HEK293 (cell line): ENCODE results near the gene ERBB4.

Experiments used
- CTCF ChIA-PET: fragments of 350-600 bp; formaldehyde crosslinking; extraction: SDS; loops from one replicate; lab custom pipeline; 2021; ENCODE audit warnings: antibody characterized with exemption; lab: Yijun Ruan, JAX
- POLR2A ChIA-PET: fragments of 300-600 bp; formaldehyde crosslinking; extraction: SDS; loops from one replicate; lab custom pipeline; 2020; ENCODE audit warnings: antibody characterized with exemption, inconsistent platforms; lab: Yijun Ruan, JAX
- H3K27ac ChIP-seq: fragments of 200-500 bp; sonication (Bioruptor generic); 2 replicates; pipeline ENCODE4 v1.5.1; 2014; ENCODE audit warnings: low read depth, low read length, control low read depth, inconsistent platforms; ENCODE audit errors: extremely low read depth
- H3K36me3 ChIP-seq, 2 experiments: fragments of 200-500 bp in 1 of 2; sonication (Bioruptor generic) in 1 of 2; 1 replicate in 1 of 2; 2 replicates in 1 of 2; pipeline ENCODE4 v1.5.1; 2014 to 2017; ENCODE audit warnings: inconsistent platforms in 2 of 2, low read length in 2 of 2; ENCODE audit not compliant: control insufficient read depth in 2 of 2, insufficient read depth in 1 of 2
- H3K4me1 ChIP-seq: fragments of 200-500 bp; sonication (Bioruptor generic); 2 replicates; pipeline ENCODE4 v1.5.1; 2014; ENCODE audit warnings: mild to moderate bottlenecking, low read length, inconsistent platforms; ENCODE audit not compliant: control insufficient read depth, insufficient read depth
- H3K4me3 ChIP-seq: 2 replicates; pipeline ENCODE4 v1.5.1; 2011; ENCODE audit warnings: low read depth, mild to moderate bottlenecking, control low read depth, low read length, moderate library complexity
- H3K9me3 ChIP-seq: fragments of 200-500 bp; sonication (Bioruptor generic); 2 replicates; pipeline ENCODE4 v1.5.1; 2014; ENCODE audit warnings: low read depth, low read length, inconsistent platforms; ENCODE audit not compliant: control insufficient read depth, insufficient read depth
- EGR2 ChIP-seq: fragments of 450-650 bp; formaldehyde crosslinking; IDR thresholded peaks from 2 replicates; pipeline ENCODE4 v1.5.1; 2016; ENCODE audit warnings: low read depth, missing biosample characterization, missing genetic modification characterization
- GLI4 ChIP-seq: fragments of 450-650 bp; formaldehyde crosslinking; IDR thresholded peaks from 2 replicates; pipeline ENCODE4 v1.5.1; 2016; ENCODE audit warnings: missing biosample characterization, missing genetic modification characterization
- PRDM1 ChIP-seq: fragments of 450-650 bp; formaldehyde crosslinking; IDR thresholded peaks from 2 replicates; pipeline ENCODE4; 2016; ENCODE audit warnings: missing biosample characterization, missing genetic modification characterization
- PRDM10 ChIP-seq: fragments of 450-650 bp; formaldehyde crosslinking; IDR thresholded peaks from 2 replicates; pipeline ENCODE4 v1.5.1; 2016; ENCODE audit warnings: missing biosample characterization, missing genetic modification characterization
- REPIN1 ChIP-seq: fragments of 450-650 bp; formaldehyde crosslinking; IDR thresholded peaks from 2 replicates; pipeline ENCODE4 v1.5.1; 2017; ENCODE audit warnings: missing biosample characterization, missing genetic modification characterization, low read depth
- SALL2 ChIP-seq: fragments of 450-650 bp; formaldehyde crosslinking; IDR thresholded peaks from 2 replicates; pipeline ENCODE4 v1.5.0; 2017; ENCODE audit warnings: missing biosample characterization, mild to moderate bottlenecking, missing genetic modification characterization, borderline replicate concordance
- WT1 ChIP-seq: fragments of 450-650 bp; formaldehyde crosslinking; IDR thresholded peaks from 2 replicates; pipeline ENCODE4 v1.5.1; 2016; ENCODE audit warnings: missing biosample characterization, missing genetic modification characterization
- ZEB2 ChIP-seq: fragments of 450-650 bp; formaldehyde crosslinking; IDR thresholded peaks from 2 replicates; pipeline ENCODE4 v1.5.1; 2016; ENCODE audit warnings: missing biosample characterization, missing genetic modification characterization
- ZNF239 ChIP-seq: fragments of 450-650 bp; formaldehyde crosslinking; IDR thresholded peaks from 2 replicates; pipeline ENCODE4 v1.5.1; 2016; ENCODE audit warnings: missing biosample characterization, missing genetic modification characterization
- ZNF311 ChIP-seq: fragments of 450-650 bp; formaldehyde crosslinking; IDR thresholded peaks from 2 replicates; pipeline ENCODE4 v1.5.1; 2017; ENCODE audit warnings: missing biosample characterization, missing genetic modification characterization, borderline replicate concordance
- ZNF335 ChIP-seq: fragments of 450-650 bp; formaldehyde crosslinking; conservative IDR thresholded peaks from 2 replicates; pipeline ENCODE4 v1.5.1; 2016; ENCODE audit warnings: missing biosample characterization, missing genetic modification characterization
- ZNF394 ChIP-seq: fragments of 450-650 bp; formaldehyde crosslinking; IDR thresholded peaks from 2 replicates; pipeline ENCODE4 v1.5.1; 2016; ENCODE audit warnings: missing biosample characterization, missing genetic modification characterization, mild to moderate bottlenecking, moderate library complexity, borderline replicate concordance
- ZNF48 ChIP-seq: fragments of 450-650 bp; formaldehyde crosslinking; IDR thresholded peaks from 2 replicates; pipeline ENCODE4 v1.5.1; 2016; ENCODE audit warnings: missing biosample characterization, missing genetic modification characterization
- ZNF510 ChIP-seq: fragments of 450-650 bp; formaldehyde crosslinking; IDR thresholded peaks from 2 replicates; pipeline ENCODE4 v1.5.1; 2018; ENCODE audit warnings: mild to moderate bottlenecking, missing genetic modification characterization, missing biosample characterization; ENCODE audit not compliant: insufficient replicate concordance
- ZNF560 ChIP-seq: fragments of 450-650 bp; formaldehyde crosslinking; IDR thresholded peaks from 2 replicates; pipeline ENCODE4 v1.5.1; 2017; ENCODE audit warnings: missing biosample characterization, missing genetic modification characterization, borderline replicate concordance
- ZNF610 ChIP-seq: fragments of 450-650 bp; formaldehyde crosslinking; IDR thresholded peaks from 2 replicates; pipeline ENCODE4 v1.5.1; 2016; ENCODE audit warnings: missing biosample characterization, missing genetic modification characterization, borderline replicate concordance
- ZNF623 ChIP-seq: fragments of 450-650 bp; formaldehyde crosslinking; IDR thresholded peaks from 2 replicates; pipeline ENCODE4 v1.5.1; 2016; ENCODE audit warnings: missing biosample characterization, missing genetic modification characterization
- ZNF670 ChIP-seq: fragments of 450-650 bp; formaldehyde crosslinking; IDR thresholded peaks from 2 replicates; pipeline ENCODE4 v1.5.1; 2016; ENCODE audit warnings: missing biosample characterization, missing genetic modification characterization, low read depth
- ZNF701 ChIP-seq: fragments of 450-650 bp; formaldehyde crosslinking; IDR thresholded peaks from 2 replicates; pipeline ENCODE4 v1.5.1; 2016; ENCODE audit warnings: missing biosample characterization, missing genetic modification characterization
- ZNF785 ChIP-seq: fragments of 450-650 bp; formaldehyde crosslinking; IDR thresholded peaks from 2 replicates; pipeline ENCODE4 v1.5.1; 2016; ENCODE audit warnings: missing biosample characterization, missing genetic modification characterization
- ZSCAN5A ChIP-seq: fragments of 450-650 bp; formaldehyde crosslinking; IDR thresholded peaks from 2 replicates; pipeline ENCODE4 v1.5.1; 2016; ENCODE audit warnings: missing biosample characterization, missing genetic modification characterization
- TF ChIP-seq, protein P1 (sequence below): fragments of 450-650 bp; formaldehyde crosslinking; IDR thresholded peaks from 2 replicates; pipeline ENCODE4 v1.5.1; 2017; ENCODE audit warnings: missing biosample characterization, missing genetic modification characterization
- TF ChIP-seq, protein P2 (sequence below): fragments of 450-650 bp; formaldehyde crosslinking; IDR thresholded peaks from 2 replicates; pipeline ENCODE4 v1.5.1; 2016; ENCODE audit warnings: missing biosample characterization, missing genetic modification characterization
- TF ChIP-seq, protein P3 (sequence below): fragments of 450-650 bp; formaldehyde crosslinking; IDR thresholded peaks from 2 replicates; pipeline ENCODE4 v1.5.1; 2016; ENCODE audit warnings: missing biosample characterization, missing genetic modification characterization

Gene ERBB4

DNA sequence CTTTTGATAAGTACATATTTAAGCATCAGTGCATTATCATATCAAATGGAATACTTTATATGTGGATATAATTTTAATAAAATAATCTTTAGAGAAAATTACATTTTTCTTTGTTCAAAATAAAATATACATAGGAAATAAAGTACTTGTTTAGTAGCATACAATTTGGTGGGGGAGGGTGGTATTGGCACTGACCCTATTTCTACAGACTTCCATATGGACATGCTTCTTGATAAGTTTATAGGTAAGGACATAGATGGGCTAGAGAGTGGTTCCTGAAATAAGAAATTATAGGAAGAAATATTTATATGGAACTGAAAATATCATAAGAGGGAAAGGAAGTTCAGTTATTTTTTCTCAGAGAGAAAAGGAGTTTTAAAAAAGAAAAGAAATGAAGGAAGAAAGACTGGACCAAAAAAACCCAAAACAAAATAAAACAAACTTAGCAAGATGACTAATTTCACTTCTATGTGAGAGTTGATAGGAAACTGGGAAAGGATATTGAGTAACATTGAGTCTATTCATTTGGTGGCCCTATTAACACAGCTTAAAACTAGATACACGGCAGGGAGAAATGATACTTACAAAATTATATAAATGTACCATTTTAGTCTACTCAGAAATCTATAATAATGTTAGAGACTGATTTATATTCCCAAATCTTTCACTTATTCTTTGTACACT, 505.9 kb downstream of the ERBB4 start:
- Histone ChIP-seq H3K4me3 (no peak overlapping the region), H3K36me3 (no peaks in the 10 kb centered on the region), H3K4me1 (peaks cover 12% of the 10 kb centered on the region), H3K27ac (no peak overlapping the region), H3K9me3 (no peaks in the 10 kb centered on the region)
- POLR2A ChIA-PET, result no interaction called here
- CTCF ChIA-PET, result no interaction called here
- TF ChIP-seq ZSCAN5A (tag by site-specific recombination), result no peak
- TF ChIP-seq PRDM10 (tag by site-specific recombination), result no peak
- TF ChIP-seq ZNF394, result no peak
- TF ChIP-seq PRDM1 (tag by site-specific recombination), result peak; percentile 49
- TF ChIP-seq ZNF623 (tag by site-specific recombination), result no peak
- TF ChIP-seq ZNF48, result no peak
- TF ChIP-seq, protein P1, sequence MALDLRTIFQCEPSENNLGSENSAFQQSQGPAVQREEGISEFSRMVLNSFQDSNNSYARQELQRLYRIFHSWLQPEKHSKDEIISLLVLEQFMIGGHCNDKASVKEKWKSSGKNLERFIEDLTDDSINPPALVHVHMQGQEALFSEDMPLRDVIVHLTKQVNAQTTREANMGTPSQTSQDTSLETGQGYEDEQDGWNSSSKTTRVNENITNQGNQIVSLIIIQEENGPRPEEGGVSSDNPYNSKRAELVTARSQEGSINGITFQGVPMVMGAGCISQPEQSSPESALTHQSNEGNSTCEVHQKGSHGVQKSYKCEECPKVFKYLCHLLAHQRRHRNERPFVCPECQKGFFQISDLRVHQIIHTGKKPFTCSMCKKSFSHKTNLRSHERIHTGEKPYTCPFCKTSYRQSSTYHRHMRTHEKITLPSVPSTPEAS, result no peak
- TF ChIP-seq GLI4 (tag by site-specific recombination), result no peak

DNA sequence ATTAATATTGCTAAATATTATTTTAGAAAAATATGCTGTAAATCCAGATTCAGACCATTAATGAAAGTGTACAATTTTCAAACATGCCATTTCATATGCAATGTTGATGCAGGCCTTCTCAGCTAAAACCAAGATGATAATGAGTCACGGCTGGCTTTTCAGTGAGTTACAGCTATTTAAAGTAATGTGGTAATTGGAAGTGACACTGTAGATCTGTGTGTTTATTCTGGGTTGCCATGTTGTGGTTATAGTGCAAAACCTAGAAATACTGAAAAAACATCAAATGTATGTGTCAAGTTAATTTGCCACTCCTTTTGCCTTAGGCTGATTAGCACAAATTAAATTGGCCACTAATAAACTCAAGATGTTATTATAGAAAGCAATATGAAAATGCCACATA, 506.6 kb downstream of the ERBB4 start:
- peaks cover 11% of the 10 kb centered on the region for H3K4me1 ChIP-seq
- POLR2A ChIA-PET, result no interaction called here
- TF ChIP-seq ZNF239 (tag by site-specific recombination) (no peak), ZNF335 (tag by site-specific recombination) (peak; percentile 61), ZNF510 (tag by site-specific recombination) (no peak), ZNF560 (no peak), ZNF785 (tag by site-specific recombination) (no peak), EGR2 (tag by site-specific recombination) (no peak), ZNF610 (tag by site-specific recombination) (no peak), ZEB2 (peak; percentile 38), GLI4 (tag by site-specific recombination) (no peak), WT1 (tag by site-specific recombination) (0 out of 2 replicates have a peak, but pooled peaks have one; percentile 43), REPIN1 (tag by site-specific recombination) (no peak), ZNF701 (tag by site-specific recombination) (no peak), ZNF670 (tag by site-specific recombination) (no peak), ZNF311 (tag by site-specific recombination) (no peak), SALL2 (no peak)
- TF ChIP-seq, protein P2, sequence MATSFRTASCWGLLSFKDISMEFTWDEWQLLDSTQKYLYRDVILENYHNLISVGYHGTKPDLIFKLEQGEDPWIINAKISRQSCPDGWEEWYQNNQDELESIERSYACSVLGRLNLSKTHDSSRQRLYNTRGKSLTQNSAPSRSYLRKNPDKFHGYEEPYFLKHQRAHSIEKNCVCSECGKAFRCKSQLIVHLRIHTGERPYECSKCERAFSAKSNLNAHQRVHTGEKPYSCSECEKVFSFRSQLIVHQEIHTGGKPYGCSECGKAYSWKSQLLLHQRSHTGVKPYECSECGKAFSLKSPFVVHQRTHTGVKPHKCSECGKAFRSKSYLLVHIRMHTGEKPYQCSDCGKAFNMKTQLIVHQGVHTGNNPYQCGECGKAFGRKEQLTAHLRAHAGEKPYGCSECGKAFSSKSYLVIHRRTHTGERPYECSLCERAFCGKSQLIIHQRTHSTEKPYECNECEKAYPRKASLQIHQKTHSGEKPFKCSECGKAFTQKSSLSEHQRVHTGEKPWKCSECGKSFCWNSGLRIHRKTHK, result no peak
- TF ChIP-seq, protein P3, sequence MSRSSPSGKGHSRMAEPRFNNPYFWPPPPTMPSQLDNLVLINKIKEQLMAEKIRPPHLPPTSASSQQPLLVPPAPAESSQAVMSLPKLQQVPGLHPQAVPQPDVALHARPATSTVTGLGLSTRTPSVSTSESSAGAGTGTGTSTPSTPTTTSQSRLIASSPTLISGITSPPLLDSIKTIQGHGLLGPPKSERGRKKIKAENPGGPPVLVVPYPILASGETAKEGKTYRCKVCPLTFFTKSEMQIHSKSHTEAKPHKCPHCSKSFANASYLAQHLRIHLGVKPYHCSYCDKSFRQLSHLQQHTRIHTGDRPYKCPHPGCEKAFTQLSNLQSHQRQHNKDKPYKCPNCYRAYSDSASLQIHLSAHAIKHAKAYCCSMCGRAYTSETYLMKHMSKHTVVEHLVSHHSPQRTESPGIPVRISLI (tag by site-specific recombination), result peak; percentile 22; the same call in 1 of the 2 replicates

More for the DNA sequence above, 506.6 kb downstream of the ERBB4 start:
- CTCF ChIA-PET, result no interaction called here
- Histone ChIP-seq H3K36me3 (no peaks in the 10 kb centered on the region), H3K27ac (no peak overlapping the region), H3K9me3 (no peaks in the 10 kb centered on the region), H3K4me3 (no peak overlapping the region)
